Osteocyte (in vitro differentiated cells): Measurements from ENCODE around the gene INO80C. TPM values are rescaled to one million over a fixed set of nuclear protein-coding genes. Genes with fewer than 3 reads are reported as not detected.

Source experiments
- DNase-seq: peaks from one replicate; pipeline ENCODE4 v3.0.0; 2021; ENCODE audit warnings: mixed read lengths; ENCODE audit not compliant: unreplicated experiment; ENCODE audit errors: extremely low spot score
- H3K27ac Mint-ChIP-seq: one replicate; pipeline ENCODE4 v1.8.0; 2021; ENCODE audit warnings: mild to moderate bottlenecking, mixed read lengths; ENCODE audit not compliant: unreplicated experiment
- H3K27me3 Mint-ChIP-seq: one replicate; pipeline ENCODE4 v1.8.0; 2021; ENCODE audit warnings: mixed read lengths; ENCODE audit not compliant: unreplicated experiment
- H3K36me3 Mint-ChIP-seq: one replicate; pipeline ENCODE4 v1.8.0; 2021; ENCODE audit warnings: mixed read lengths; ENCODE audit not compliant: unreplicated experiment
- H3K4me1 Mint-ChIP-seq: one replicate; pipeline ENCODE4 v1.8.0; 2021; ENCODE audit warnings: mixed read lengths; ENCODE audit not compliant: unreplicated experiment
- H3K4me3 Mint-ChIP-seq: one replicate; pipeline ENCODE4 v1.8.0; 2021; ENCODE audit warnings: mild to moderate bottlenecking, moderate library complexity, mixed read lengths; ENCODE audit not compliant: unreplicated experiment
- H3K9me3 Mint-ChIP-seq: one replicate; pipeline ENCODE4 v1.8.0; 2021; ENCODE audit warnings: mixed read lengths; ENCODE audit not compliant: unreplicated experiment
- total RNA-seq: library from RNA; stranded (reverse); gene quantifications from 2 replicates; pipeline ENCODE4 v1.2.1, GENCODE V29; 2021
- TF ChIP-seq, protein P1 (sequence below): fragments of 200-600 bp; sonication (generic); IDR thresholded peaks from 2 replicates; pipeline ENCODE4 v1.5.0; 2021; ENCODE audit warnings: antibody characterized with exemption, mild to moderate bottlenecking, moderate library complexity

Gene INO80C
- total RNA-seq, 1 donor from 2014 or later = 30.2 TPM

DNA sequence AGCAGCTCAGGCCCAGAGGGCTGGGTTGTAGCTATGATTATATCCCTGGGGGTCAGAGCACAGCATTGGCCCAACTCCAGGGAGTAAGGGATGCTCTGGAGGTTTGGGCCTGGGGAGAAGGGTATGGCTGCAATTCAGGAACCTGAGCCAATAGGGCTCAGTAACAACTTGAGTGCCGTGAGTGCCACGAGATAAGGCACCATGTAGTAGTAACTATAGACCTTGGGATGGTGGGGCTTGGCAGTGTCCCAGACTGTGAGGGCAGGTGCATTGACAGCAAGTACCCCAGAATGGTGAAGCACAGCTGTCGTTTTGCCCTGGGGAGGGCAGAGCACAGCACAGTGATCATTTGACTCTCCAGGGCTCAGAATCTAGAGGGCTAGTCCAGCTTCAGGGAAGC, 75.5 kb downstream of the INO80C start:
- TF ChIP-seq, protein P1, sequence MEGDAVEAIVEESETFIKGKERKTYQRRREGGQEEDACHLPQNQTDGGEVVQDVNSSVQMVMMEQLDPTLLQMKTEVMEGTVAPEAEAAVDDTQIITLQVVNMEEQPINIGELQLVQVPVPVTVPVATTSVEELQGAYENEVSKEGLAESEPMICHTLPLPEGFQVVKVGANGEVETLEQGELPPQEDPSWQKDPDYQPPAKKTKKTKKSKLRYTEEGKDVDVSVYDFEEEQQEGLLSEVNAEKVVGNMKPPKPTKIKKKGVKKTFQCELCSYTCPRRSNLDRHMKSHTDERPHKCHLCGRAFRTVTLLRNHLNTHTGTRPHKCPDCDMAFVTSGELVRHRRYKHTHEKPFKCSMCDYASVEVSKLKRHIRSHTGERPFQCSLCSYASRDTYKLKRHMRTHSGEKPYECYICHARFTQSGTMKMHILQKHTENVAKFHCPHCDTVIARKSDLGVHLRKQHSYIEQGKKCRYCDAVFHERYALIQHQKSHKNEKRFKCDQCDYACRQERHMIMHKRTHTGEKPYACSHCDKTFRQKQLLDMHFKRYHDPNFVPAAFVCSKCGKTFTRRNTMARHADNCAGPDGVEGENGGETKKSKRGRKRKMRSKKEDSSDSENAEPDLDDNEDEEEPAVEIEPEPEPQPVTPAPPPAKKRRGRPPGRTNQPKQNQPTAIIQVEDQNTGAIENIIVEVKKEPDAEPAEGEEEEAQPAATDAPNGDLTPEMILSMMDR = no peak
- no peak overlapping the region for H3K27ac Mint-ChIP-seq
- H3K9me3 Mint-ChIP-seq = peaks cover 17% of the 10 kb centered on the region
- H3K4me1 Mint-ChIP-seq = no peaks in the 10 kb centered on the region
- H3K4me3 Mint-ChIP-seq = no peak overlapping the region
- H3K36me3 Mint-ChIP-seq = peaks cover 5% of the 10 kb centered on the region
- DNase-seq = no peak
- no peaks in the 10 kb centered on the region for H3K27me3 Mint-ChIP-seq

DNA sequence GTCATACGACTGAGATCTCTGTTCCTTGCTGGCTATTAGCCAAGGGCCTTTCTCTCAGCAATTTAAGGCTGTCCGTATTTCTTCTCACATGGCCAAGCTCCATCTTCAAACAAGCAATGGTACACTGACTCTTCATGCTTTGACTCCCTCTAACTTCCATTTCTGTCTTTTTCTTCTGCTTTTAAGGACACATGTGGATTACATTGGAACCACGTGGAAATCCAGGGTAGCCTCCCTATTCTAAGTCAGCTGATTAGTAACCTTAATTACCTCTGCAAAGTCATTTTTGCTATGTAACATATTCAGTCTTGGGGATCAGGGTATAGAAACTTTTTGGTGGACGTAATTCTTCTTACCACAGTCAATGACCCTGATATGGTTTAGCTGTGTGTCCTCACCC, 79.2 kb downstream of the INO80C start:
- peaks cover 19% of the 10 kb centered on the region for H3K9me3 Mint-ChIP-seq
- peaks cover 7% of the 10 kb centered on the region for H3K36me3 Mint-ChIP-seq
- H3K27me3 Mint-ChIP-seq = no peaks in the 10 kb centered on the region
- H3K4me1 Mint-ChIP-seq = peaks cover 10% of the 10 kb centered on the region
- TF ChIP-seq, protein P1 = no peak
- no peak for DNase-seq
- H3K4me3 Mint-ChIP-seq = no peak overlapping the region
- H3K27ac Mint-ChIP-seq = no peak overlapping the region

Other genes with a start within 250 kb of the INO80C start
- gene ZSCAN30, start 207.7 kb downstream of the INO80C start, total RNA-seq = 12.8 and 15.0 TPM in 2 replicates
- 42.5 and 43.2 TPM in 2 replicates for gene ZNF24, start 153.5 kb downstream of the INO80C start, total RNA-seq
- 1.9 and 2.2 TPM in 2 replicates for gene ZNF396, start 120.6 kb downstream of the INO80C start, total RNA-seq
- 264 and 270 TPM in 2 replicates for gene GALNT1, start 83.8 kb upstream of the INO80C start, total RNA-seq